HEK293 (cell line): ENCODE measurements around the gene TLR9.
A peak's percentile ranks its signal among the peaks of the same experiment; 100 is the strongest.

ENCODE experiments used
- AEBP2 ChIP-seq: fragments of 450-650 bp; formaldehyde crosslinking; IDR thresholded peaks from 2 replicates; pipeline ENCODE4 v1.5.1; 2016; ENCODE audit warnings: missing biosample characterization, missing genetic modification characterization, borderline replicate concordance
- FEZF1 ChIP-seq: fragments of 450-650 bp; formaldehyde crosslinking; IDR thresholded peaks from 2 replicates; pipeline ENCODE4 v1.5.1; 2016; ENCODE audit warnings: missing biosample characterization, missing genetic modification characterization
- GLIS1 ChIP-seq: fragments of 450-650 bp; formaldehyde crosslinking; IDR thresholded peaks from 2 replicates; pipeline ENCODE4 v1.5.1; 2016; ENCODE audit warnings: missing biosample characterization, missing genetic modification characterization
- HOXD13 ChIP-seq: sonication (generic); formaldehyde crosslinking; IDR thresholded peaks from 2 replicates; pipeline ENCODE4 v1.8.0; 2022; ENCODE audit warnings: missing genetic modification reagents, borderline replicate concordance
- KLF7 ChIP-seq: fragments of 450-650 bp; formaldehyde crosslinking; IDR thresholded peaks from 2 replicates; pipeline ENCODE4 v1.5.1; 2016; ENCODE audit warnings: missing biosample characterization, missing genetic modification characterization, borderline replicate concordance
- MZF1 ChIP-seq: fragments of 450-650 bp; formaldehyde crosslinking; IDR thresholded peaks from 2 replicates; pipeline ENCODE4 v1.5.1; 2017; ENCODE audit warnings: missing biosample characterization, missing genetic modification characterization, borderline replicate concordance
- PATZ1 ChIP-seq: fragments of 450-650 bp; formaldehyde crosslinking; IDR thresholded peaks from 2 replicates; pipeline ENCODE4 v1.5.1; 2016; ENCODE audit warnings: missing biosample characterization, missing genetic modification characterization
- PBX3 ChIP-seq: sonication (generic); formaldehyde crosslinking; IDR thresholded peaks from 2 replicates; pipeline ENCODE4 v1.8.1; 2022; ENCODE audit warnings: mild to moderate bottlenecking, moderate library complexity, missing genetic modification reagents
- TSHZ1 ChIP-seq: fragments of 450-650 bp; formaldehyde crosslinking; IDR thresholded peaks from 2 replicates; pipeline ENCODE4 v1.5.1; 2016; ENCODE audit warnings: missing biosample characterization, missing genetic modification characterization, borderline replicate concordance
- YY1 ChIP-seq: fragments of 450-650 bp; formaldehyde crosslinking; IDR thresholded peaks from 2 replicates; pipeline ENCODE4 v1.5.1; 2018; ENCODE audit warnings: missing biosample characterization, missing genetic modification characterization
- ZBTB20 ChIP-seq: fragments of 450-650 bp; formaldehyde crosslinking; IDR thresholded peaks from 2 replicates; pipeline ENCODE4 v1.5.1; 2016; ENCODE audit warnings: missing biosample characterization, missing genetic modification characterization
- ZBTB21 ChIP-seq: fragments of 450-650 bp; formaldehyde crosslinking; IDR thresholded peaks from 2 replicates; pipeline ENCODE4 v1.5.1; 2017; ENCODE audit warnings: missing biosample characterization, missing genetic modification characterization
- ZEB2 ChIP-seq: fragments of 450-650 bp; formaldehyde crosslinking; IDR thresholded peaks from 2 replicates; pipeline ENCODE4 v1.5.1; 2016; ENCODE audit warnings: missing biosample characterization, missing genetic modification characterization
- ZFP41 ChIP-seq: fragments of 450-650 bp; formaldehyde crosslinking; IDR thresholded peaks from 2 replicates; pipeline ENCODE4 v1.5.1; 2016; ENCODE audit warnings: missing biosample characterization, missing genetic modification characterization, borderline replicate concordance
- ZFP69B ChIP-seq: fragments of 450-650 bp; formaldehyde crosslinking; IDR thresholded peaks from 2 replicates; pipeline ENCODE4 v1.5.1; 2016; ENCODE audit warnings: missing biosample characterization, missing genetic modification characterization
- ZIC2 ChIP-seq: fragments of 450-650 bp; formaldehyde crosslinking; IDR thresholded peaks from 2 replicates; pipeline ENCODE4 v1.5.1; 2016; ENCODE audit warnings: missing biosample characterization, missing genetic modification characterization
- ZNF146 ChIP-seq: fragments of 450-650 bp; formaldehyde crosslinking; IDR thresholded peaks from 2 replicates; pipeline ENCODE4 v1.5.1; 2016; ENCODE audit warnings: missing biosample characterization, missing genetic modification characterization
- ZNF169 ChIP-seq: fragments of 450-650 bp; formaldehyde crosslinking; IDR thresholded peaks from 2 replicates; pipeline ENCODE4 v1.5.1; 2016; ENCODE audit warnings: missing biosample characterization, missing genetic modification characterization
- ZNF24 ChIP-seq: fragments of 450-650 bp; formaldehyde crosslinking; IDR thresholded peaks from 2 replicates; pipeline ENCODE4 v1.5.1; 2016; ENCODE audit warnings: missing biosample characterization, missing genetic modification characterization
- ZNF324 ChIP-seq: fragments of 450-650 bp; formaldehyde crosslinking; IDR thresholded peaks from 2 replicates; pipeline ENCODE4 v1.5.1; 2016; ENCODE audit warnings: missing biosample characterization, missing genetic modification characterization
- ZNF335 ChIP-seq: fragments of 450-650 bp; formaldehyde crosslinking; conservative IDR thresholded peaks from 2 replicates; pipeline ENCODE4 v1.5.1; 2016; ENCODE audit warnings: missing biosample characterization, missing genetic modification characterization
- ZNF366 ChIP-seq: fragments of 450-650 bp; formaldehyde crosslinking; conservative IDR thresholded peaks from 2 replicates; pipeline ENCODE4 v1.5.1; 2016; ENCODE audit warnings: missing biosample characterization, missing genetic modification characterization
- ZNF621 ChIP-seq: fragments of 450-650 bp; formaldehyde crosslinking; IDR thresholded peaks from 2 replicates; pipeline ENCODE4 v1.5.1; 2017; ENCODE audit warnings: missing biosample characterization, missing genetic modification characterization
- ZNF658 ChIP-seq: fragments of 450-650 bp; formaldehyde crosslinking; IDR thresholded peaks from 2 replicates; pipeline ENCODE4; 2016; ENCODE audit warnings: missing biosample characterization, missing genetic modification characterization
- ZNF777 ChIP-seq: fragments of 450-650 bp; formaldehyde crosslinking; IDR thresholded peaks from 2 replicates; pipeline ENCODE4 v1.5.1; 2017; ENCODE audit warnings: missing biosample characterization, missing genetic modification characterization, borderline replicate concordance
- ZSCAN23 ChIP-seq: fragments of 450-650 bp; formaldehyde crosslinking; IDR thresholded peaks from 2 replicates; pipeline ENCODE4 v1.5.1; 2016; ENCODE audit warnings: missing biosample characterization, missing genetic modification characterization
- TF ChIP-seq, protein P1 (sequence below): fragments of 450-650 bp; formaldehyde crosslinking; IDR thresholded peaks from 2 replicates; pipeline ENCODE4 v1.5.1; 2016; ENCODE audit warnings: missing biosample characterization, missing genetic modification characterization
- TF ChIP-seq, protein P2 (sequence below): fragments of 450-650 bp; formaldehyde crosslinking; IDR thresholded peaks from 2 replicates; pipeline ENCODE4 v1.5.0; 2017; ENCODE audit warnings: missing biosample characterization, missing genetic modification characterization, borderline replicate concordance

TLR9 gene

GRCh38 chr3:52238761-52239701 is 13.6 kb upstream of the TLR9 start, which contains the start of gene TWF2 (continued):
- no peak for TF ChIP-seq FEZF1 (tag by site-specific recombination)
- no peak for TF ChIP-seq ZFP41 (tag by site-specific recombination)
- no peak for TF ChIP-seq ZBTB21 (tag by site-specific recombination)
- TF ChIP-seq ZNF146 (tag by site-specific recombination), result no peak; the same call in 1 of the 2 replicates
- TF ChIP-seq ZNF658 (tag by site-specific recombination), result no peak
- TF ChIP-seq, protein P1, sequence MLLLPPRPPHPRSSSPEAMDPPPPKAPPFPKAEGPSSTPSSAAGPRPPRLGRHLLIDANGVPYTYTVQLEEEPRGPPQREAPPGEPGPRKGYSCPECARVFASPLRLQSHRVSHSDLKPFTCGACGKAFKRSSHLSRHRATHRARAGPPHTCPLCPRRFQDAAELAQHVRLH, result no peak
- peak; percentile 82 for TF ChIP-seq PATZ1 (tag by site-specific recombination)
- TF ChIP-seq GLIS1, result peak; percentile 66
- TF ChIP-seq, protein P2, sequence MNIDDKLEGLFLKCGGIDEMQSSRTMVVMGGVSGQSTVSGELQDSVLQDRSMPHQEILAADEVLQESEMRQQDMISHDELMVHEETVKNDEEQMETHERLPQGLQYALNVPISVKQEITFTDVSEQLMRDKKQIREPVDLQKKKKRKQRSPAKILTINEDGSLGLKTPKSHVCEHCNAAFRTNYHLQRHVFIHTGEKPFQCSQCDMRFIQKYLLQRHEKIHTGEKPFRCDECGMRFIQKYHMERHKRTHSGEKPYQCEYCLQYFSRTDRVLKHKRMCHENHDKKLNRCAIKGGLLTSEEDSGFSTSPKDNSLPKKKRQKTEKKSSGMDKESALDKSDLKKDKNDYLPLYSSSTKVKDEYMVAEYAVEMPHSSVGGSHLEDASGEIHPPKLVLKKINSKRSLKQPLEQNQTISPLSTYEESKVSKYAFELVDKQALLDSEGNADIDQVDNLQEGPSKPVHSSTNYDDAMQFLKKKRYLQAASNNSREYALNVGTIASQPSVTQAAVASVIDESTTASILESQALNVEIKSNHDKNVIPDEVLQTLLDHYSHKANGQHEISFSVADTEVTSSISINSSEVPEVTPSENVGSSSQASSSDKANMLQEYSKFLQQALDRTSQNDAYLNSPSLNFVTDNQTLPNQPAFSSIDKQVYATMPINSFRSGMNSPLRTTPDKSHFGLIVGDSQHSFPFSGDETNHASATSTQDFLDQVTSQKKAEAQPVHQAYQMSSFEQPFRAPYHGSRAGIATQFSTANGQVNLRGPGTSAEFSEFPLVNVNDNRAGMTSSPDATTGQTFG (tag by site-specific recombination), result no peak
- TF ChIP-seq ZNF24 (tag by site-specific recombination), result peak; percentile 27; the same call in 1 of the 2 replicates
- no peak for TF ChIP-seq ZNF621 (tag by site-specific recombination)
- TF ChIP-seq ZSCAN23 (tag by site-specific recombination), result no peak
- 0 out of 2 replicates have a peak, but pooled peaks have one; percentile 51 for TF ChIP-seq ZNF324
- 0 out of 2 replicates have a peak, but pooled peaks have one; percentile 63 for TF ChIP-seq YY1 (tag by site-specific recombination)
- TF ChIP-seq HOXD13 (CRISPR knock-in tag), result no peak
- TF ChIP-seq ZIC2 (tag by site-specific recombination), result no peak
- TF ChIP-seq ZNF335, result peak; percentile 60
- no peak for TF ChIP-seq TSHZ1 (tag by site-specific recombination)
- 0 out of 2 replicates have a peak, but pooled peaks have one; percentile 69 for TF ChIP-seq PBX3
- peak; percentile 98 for TF ChIP-seq ZBTB20
- TF ChIP-seq ZEB2, result no peak; the same call in 1 of the 2 replicates
- no peak for TF ChIP-seq ZNF169 (tag by site-specific recombination)
- no peak for TF ChIP-seq KLF7 (tag by site-specific recombination)
- no peak for TF ChIP-seq ZNF777 (tag by site-specific recombination)
- no peak for TF ChIP-seq MZF1 (tag by site-specific recombination)
- TF ChIP-seq ZNF366 (tag by site-specific recombination), result no peak
- TF ChIP-seq AEBP2 (tag by site-specific recombination), result no peak
- TF ChIP-seq ZFP69B, result no peak
